OCI-LY7 (cell line): ENCODE measurements around the gene SPECC1L.

Source experiments
- CTCF ChIP-seq: fragments of 200-600 bp; sonication (generic); conservative IDR thresholded peaks from 2 replicates; pipeline ENCODE4 v1.5.1; 2014; ENCODE audit warnings: mild to moderate bottlenecking, antibody characterized with exemption, low read length, moderate library complexity, mixed read lengths
- EZH2phosphoT487 ChIP-seq: fragments of 200-600 bp; sonication (generic); IDR thresholded peaks from 2 replicates; pipeline ENCODE4 v1.6.1; 2018; ENCODE audit warnings: low read depth, borderline replicate concordance, mild to moderate bottlenecking, mixed run types, antibody characterized with exemption, low read length, moderate library complexity, mixed read lengths

GRCh38 chr22:24442352-24442744 is 171.7 kb downstream of the SPECC1L start:
- TF ChIP-seq CTCF (no peak), EZH2phosphoT487 (no peak)
